Ramos (cell line): ENCODE results near the gene IL10.

Source experiments
- in situ Hi-C: fragments of 300-500 bp; cut with MboI; formaldehyde crosslinking; loops from one replicate; pipeline ENCODE4 v1.14.3; 2022; ENCODE audit warnings: low sequenced_read_pairs; ENCODE audit not compliant: unreplicated experiment

IL10 gene

GRCh38 chr1:206738370-206739366, 33.6 kb downstream of the IL10 start:
- in situ Hi-C loops = loop anchor here (5.0 kb wide), 1 partner anchor 74 kb away; no protein-coding TSS in a partner anchor

DNA sequence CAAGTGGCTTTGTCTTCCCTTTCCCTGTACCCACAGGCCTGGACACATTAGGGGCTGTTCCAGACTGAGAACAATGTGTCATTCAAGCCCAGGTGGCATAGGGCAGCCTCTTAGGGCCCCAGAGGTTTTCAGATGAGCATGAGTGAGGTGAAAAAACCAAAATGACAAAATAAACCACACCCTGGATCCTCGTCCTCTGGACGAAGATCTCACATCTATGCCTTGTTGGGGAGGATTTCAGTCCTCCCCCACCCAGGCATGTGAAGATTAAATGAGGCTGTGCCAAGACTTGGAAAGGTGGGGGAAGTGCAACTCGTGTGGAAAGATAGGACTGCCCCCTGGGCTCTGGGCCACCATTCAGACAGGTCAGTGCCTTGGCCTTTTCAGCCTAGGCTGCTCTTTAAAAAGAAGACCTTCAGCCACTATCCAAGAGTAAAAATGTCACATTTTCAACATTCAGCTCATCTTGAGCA, 34.5 kb downstream of the IL10 start:
- in situ Hi-C loops = loop anchor here (5.0 kb wide), 1 partner anchor 75 kb away; no protein-coding TSS in a partner anchor

DNA sequence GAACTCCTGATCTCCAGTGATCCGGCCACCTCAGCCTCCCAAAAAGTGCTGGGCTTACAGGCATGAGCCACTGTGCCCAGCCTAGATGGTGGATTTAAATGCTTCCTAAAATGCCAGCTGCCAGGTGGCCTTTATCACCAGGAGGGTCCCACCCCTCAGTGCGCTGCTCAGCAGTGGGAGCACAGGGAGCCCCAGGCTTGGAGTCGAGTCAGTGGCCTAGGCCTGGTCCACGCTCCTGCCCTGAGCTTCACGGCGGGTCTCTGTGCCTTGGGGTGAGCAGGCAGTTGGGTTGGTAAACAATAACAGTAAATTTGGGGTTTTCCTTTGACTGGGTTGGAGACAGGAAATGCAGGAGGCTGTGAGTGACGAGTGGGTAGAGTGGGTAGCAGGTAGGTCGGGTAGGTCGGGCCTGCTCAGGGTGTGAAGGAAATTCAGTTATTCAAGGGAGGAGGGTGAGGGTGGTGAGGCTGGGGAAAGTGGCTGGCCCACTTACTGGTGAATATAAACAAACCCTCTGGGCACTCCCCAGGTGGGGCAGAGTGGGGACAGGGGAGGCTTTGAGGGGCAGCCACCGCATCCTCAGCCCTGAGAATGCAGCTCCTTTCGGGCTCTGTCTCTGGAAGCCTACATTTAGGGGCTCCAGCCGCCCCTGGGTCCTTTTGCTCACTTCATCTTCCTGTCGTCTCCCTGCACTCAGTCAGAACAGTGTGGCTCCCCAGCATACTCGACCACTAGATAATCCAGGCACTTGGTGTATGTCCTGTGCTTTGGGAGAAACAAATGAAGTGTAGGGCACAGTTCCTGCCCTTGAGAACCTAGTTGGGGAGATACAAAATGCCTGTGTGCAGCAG, 35.2 kb downstream of the IL10 start:
- in situ Hi-C loops = loop anchor here (5.0 kb wide), 1 partner anchor 75 kb away; no protein-coding TSS in a partner anchor

- in situ Hi-C loops = loop anchor here (5.0 kb wide), 1 partner anchor 77 kb away; no protein-coding TSS in a partner anchor
Measured at GRCh38 chr1:206735553-206736031, 36.7 kb downstream of the IL10 start.

- in situ Hi-C loops = loop anchor here (5.0 kb wide), 1 partner anchor 78 kb away; no protein-coding TSS in a partner anchor
Measured at GRCh38 chr1:206734499-206735142, 37.7 kb downstream of the IL10 start.

- in situ Hi-C loops = no loop called here
Measured at GRCh38 chr1:206732992-206733391, 39.3 kb downstream of the IL10 start.

DNA sequence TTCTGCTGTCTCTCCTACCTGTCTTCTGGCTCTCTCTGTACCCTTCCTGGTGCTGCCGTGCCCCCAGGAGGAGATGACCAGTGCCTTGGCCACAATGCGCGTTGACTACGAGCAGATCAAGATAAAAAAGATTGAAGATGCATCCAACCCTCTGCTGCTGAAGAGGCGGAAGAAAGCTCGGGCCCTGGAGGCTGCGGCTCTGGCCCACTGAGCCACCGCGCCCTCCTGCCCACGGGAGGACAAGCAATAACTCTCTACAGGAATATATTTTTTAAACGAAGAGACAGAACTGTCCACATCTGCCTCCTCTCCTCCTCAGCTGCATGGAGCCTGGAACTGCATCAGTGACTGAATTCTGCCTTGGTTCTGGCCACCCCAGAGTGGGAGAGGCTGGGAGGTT, 39.8 kb downstream of the IL10 start:
- in situ Hi-C loops = no loop called here

DNA sequence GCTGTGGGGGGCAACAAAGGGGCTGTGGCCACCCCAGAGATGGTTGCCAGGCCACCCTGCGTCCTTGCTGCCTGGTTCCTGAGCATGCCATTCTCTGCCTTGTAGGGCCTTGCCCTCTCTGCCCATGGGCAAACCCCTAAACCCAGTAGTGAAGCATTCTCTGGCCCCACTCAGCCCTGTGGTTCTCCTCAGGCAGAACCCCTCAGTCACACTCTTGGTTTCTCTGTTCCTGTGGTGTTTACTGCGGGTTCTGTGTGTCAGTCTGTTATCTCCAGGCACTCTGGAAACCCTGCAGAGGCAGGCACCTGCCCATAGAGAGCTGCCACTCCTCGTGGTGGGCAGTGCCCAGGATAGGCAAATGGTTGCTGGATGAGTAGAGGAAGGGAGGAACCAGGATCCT, 42.8 kb downstream of the IL10 start:
- in situ Hi-C loops = loop anchor here (5.0 kb wide), 1 partner anchor 183 kb away; no protein-coding TSS in a partner anchor

DNA sequence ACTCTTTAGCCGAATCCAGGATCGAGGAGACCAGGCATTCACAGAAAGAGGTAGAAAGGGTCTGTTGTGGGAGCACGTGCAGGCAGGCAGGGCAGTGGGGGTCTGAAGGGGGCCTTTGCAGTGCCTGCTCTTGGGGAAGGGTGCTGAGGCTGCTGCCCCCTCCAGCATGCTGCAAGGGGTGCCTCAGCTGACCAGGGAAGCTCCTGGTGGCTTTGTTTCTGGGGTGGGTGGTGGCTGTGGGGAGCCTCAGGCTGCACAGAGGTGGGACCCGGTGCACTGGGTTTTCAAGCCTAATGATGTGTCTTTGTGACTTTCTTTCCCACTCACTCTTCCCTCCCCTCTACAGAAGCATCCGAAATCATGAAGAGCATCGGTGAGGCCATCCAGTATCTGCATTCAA, 43.2 kb downstream of the IL10 start:
- in situ Hi-C loops = loop anchor here (5.0 kb wide), 1 partner anchor 183 kb away; no protein-coding TSS in a partner anchor

- in situ Hi-C loops = loop anchor here (5.0 kb wide), 1 partner anchor 184 kb away; no protein-coding TSS in a partner anchor
Measured at GRCh38 chr1:206728697-206728987, 43.7 kb downstream of the IL10 start.

GRCh38 chr1:206727981-206728696, 44.2 kb downstream of the IL10 start:
- in situ Hi-C loops = loop anchor here (5.0 kb wide), 1 partner anchor 184 kb away; no protein-coding TSS in a partner anchor

DNA sequence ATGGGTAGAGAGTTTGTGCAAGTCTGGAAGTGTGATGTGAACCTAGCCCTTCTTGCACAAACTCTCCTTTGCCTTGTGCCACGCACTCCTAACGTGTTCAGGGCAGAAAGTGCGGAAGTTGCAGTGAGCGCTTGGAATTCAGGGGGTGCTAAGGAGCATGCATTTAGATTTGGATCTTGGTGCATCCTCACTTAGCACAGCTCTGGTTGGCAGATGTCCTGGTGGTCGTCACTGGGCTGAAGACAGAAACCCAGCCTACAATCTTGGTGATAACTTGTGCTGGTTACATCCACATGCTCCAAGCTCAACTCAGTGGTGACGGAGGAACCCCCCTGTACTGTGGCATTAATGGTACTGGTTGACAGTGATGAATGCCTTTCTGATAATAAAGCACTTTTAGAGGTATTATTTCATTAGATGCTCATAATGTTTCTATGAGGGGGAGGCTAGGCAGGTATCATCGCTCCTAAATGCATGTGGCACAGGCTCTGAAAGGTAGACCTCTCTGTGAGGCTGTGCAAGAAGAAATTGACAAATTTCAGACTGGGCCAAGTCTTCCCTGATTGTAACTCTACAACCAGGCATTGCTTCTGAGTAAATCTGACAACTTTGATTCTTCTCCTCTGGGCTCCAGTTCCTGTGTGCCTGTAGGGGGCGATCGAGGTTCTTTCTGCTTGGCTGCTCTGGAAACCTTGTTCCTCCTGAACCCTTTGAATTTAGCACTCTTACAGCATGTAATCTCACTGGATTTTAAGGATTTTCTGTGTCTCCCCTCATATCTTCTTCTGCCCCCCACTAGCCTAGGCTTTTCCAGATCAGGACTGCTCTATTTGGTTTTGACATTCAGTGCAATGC, 47.0 kb downstream of the IL10 start:
- in situ Hi-C loops = loop anchor here (5.0 kb wide), 1 partner anchor 187 kb away; no protein-coding TSS in a partner anchor

DNA sequence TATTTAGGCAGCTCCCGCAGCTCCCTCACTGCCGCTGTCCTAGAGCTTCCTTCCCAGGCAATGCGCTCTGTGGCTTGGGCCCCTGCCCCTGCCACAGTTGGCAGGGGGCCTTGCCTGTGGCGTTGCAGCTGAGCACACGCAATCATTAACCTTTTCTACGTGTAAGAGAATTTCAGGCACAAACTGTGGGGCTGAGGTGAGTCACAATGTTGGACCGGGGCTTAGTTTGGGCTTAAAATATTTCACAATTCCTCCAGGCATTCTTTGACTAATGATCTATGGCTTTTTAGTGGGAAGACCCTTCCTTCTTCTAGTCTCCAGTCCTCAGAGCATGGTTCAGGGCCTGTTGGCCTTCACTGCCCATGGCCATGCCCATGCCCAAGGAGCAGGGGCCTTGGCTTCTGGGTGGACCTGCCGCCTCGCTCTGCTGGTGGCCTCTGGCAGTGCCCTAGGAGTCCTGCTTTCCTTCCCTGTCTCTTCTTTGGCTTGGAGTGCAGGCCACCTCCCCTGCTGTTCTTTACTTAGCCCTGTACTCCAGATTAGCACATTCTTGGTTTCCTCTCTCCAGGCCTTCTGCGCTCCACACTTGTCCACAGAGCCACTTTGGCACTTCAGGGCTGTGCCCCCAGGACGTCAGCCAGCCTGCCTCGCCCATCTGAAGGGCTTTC, 48.4 kb downstream of the IL10 start:
- in situ Hi-C loops = no loop called here

GRCh38 chr1:206723462-206723804, 48.9 kb downstream of the IL10 start:
- in situ Hi-C loops = no loop called here

- in situ Hi-C loops = no loop called here
Measured at GRCh38 chr1:206722751-206723461, 49.4 kb downstream of the IL10 start.

DNA sequence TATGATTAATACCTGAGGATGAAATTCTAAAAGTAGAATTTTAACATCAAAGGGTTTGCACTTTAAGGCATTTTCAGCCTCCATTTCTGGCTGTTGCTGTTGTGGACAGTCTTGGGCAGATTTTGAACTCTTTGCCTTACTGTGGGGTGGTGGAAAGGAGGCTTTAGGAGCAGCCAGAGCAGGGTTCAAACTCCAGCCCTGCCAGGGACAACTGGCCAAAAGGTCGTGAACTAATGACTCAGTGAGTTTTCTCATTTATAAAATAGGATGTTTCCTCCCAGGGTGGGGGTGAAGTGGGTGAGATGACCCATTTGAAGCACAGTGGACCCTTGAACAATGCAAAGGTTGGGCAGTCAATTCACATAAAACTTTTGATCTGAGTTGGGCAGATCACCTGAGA, 50.8 kb downstream of the IL10 start:
- in situ Hi-C loops = no loop called here

- in situ Hi-C loops = no loop called here
Measured at GRCh38 chr1:206719169-206719839, 53.0 kb downstream of the IL10 start.
